CD4-positive, alpha-beta T cell (primary cell): ENCODE data around the gene RFX8. TPM values are rescaled to one million over a fixed set of nuclear protein-coding genes. Genes with fewer than 3 reads are reported as not detected.

Experiments used
- ATAC-seq: fragments of 200-7000 bp; cut with Tn5 transposase; one replicate; pipeline ENCODE4 v1.10.0; 2022; ENCODE audit warnings: mild to moderate bottlenecking; ENCODE audit not compliant: poor library complexity
- CTCF ChIA-PET: fragments of 350-600 bp; sonication (Branson Sonifier 250); formaldehyde crosslinking; loops from one replicate; lab custom pipeline; 2021; ENCODE audit warnings: antibody characterized with exemption, inconsistent platforms; lab: Charles Lee
- POLR2A ChIA-PET: fragments of 350-600 bp; sonication (Branson Sonifier 250); formaldehyde crosslinking; loops from one replicate; lab custom pipeline; 2021; ENCODE audit warnings: antibody characterized with exemption, inconsistent platforms; lab: Charles Lee
- DNase-seq, 14 experiments: peaks; one replicate each; pipeline ENCODE4 v3.0.0-alpha.2; 2013 to 2020; ENCODE audit warnings: mixed read lengths in 2 of 14
- H3K27ac ChIP-seq, 2 donors: one replicate each; pipeline versions ENCODE4 v1.5.1 to v1.7.0; 2013; ENCODE audit warnings: low read length in 2 of 2, low read depth in 1 of 2, mild to moderate bottlenecking in 1 of 2
- H3K27me3 ChIP-seq, 2 experiments: 1 replicate in 1 of 2; 2 replicates in 1 of 2; pipeline versions ENCODE4 v1.6.1 to v1.7.0; 2013; ENCODE audit warnings: low read length in 2 of 2, control low read depth in 1 of 2, mild to moderate bottlenecking in 1 of 2, moderate library complexity in 1 of 2; ENCODE audit not compliant: insufficient read depth in 2 of 2, control insufficient read depth in 1 of 2
- H3K36me3 ChIP-seq: one replicate; pipeline ENCODE4 v1.6.1; 2013; ENCODE audit warnings: low read length, control low read depth; ENCODE audit not compliant: insufficient read depth
- H3K4me1 ChIP-seq: one replicate; pipeline ENCODE4 v1.6.1; 2013; ENCODE audit warnings: low read length, control low read depth; ENCODE audit not compliant: insufficient read depth
- H3K4me3 ChIP-seq: one replicate; pipeline ENCODE4 v1.5.1; 2013; ENCODE audit warnings: mild to moderate bottlenecking, low read length, moderate library complexity
- H3K9me3 ChIP-seq, 2 experiments: 1 replicate in 1 of 2; 2 replicates in 1 of 2; pipeline versions ENCODE4 v1.6.1 to v1.7.0; 2013; ENCODE audit warnings: low read length in 2 of 2, mild to moderate bottlenecking in 2 of 2, control low read depth in 1 of 2, moderate library complexity in 1 of 2; ENCODE audit not compliant: control insufficient read depth in 1 of 2, insufficient read depth in 1 of 2
- H3K27ac Mint-ChIP-seq: one replicate; pipeline ENCODE4 v1.8.0; 2020; ENCODE audit warnings: mixed read lengths
- H3K27me3 Mint-ChIP-seq: one replicate; pipeline ENCODE4 v1.8.0; 2021; ENCODE audit warnings: mixed read lengths
- H3K36me3 Mint-ChIP-seq: one replicate; pipeline ENCODE4 v1.8.0; 2021; ENCODE audit warnings: low read depth, mixed read lengths
- H3K4me1 Mint-ChIP-seq: one replicate; pipeline ENCODE4 v1.8.0; 2021; ENCODE audit warnings: low read depth, mixed read lengths
- H3K4me3 Mint-ChIP-seq: one replicate; pipeline ENCODE4 v1.8.0; 2020; ENCODE audit warnings: mild to moderate bottlenecking, mixed read lengths
- H3K9me3 Mint-ChIP-seq: one replicate; pipeline ENCODE4 v1.8.0; 2020; ENCODE audit warnings: mixed read lengths
- CTCF ChIP-seq: fragments of 200-600 bp; IDR thresholded peaks from one replicate; pipeline ENCODE4 v1.8.0; 2022; ENCODE audit warnings: antibody characterized with exemption, mild to moderate bottlenecking
- intact Hi-C, 2 experiments: fragments of 100-400 bp; cut with DNase I in 1 of 2; cut with micrococcal nuclease in 1 of 2; formaldehyde crosslinking; loops; one replicate each; pipeline versions ENCODE4 v1.15.1 to v1.9.0; 2023 to 2025; cut with DNase I, micrococcal nuclease
- total RNA-seq, 174 experiments: library from RNA in 2 of 174; stranded (reverse) in 2 of 174; gene quantifications; one replicate each; pipeline ENCODE4 v1.2.3 and lab custom pipeline; 2021 to 2026

The RFX8 gene
- total RNA-seq, 2 experiments from 2014 or later, result 0.67 to 1.1 TPM

GRCh38 chr2:101486994-101487393, 12.1 kb upstream of the RFX8 start:
- H3K27ac ChIP-seq, result no peak overlapping the region
- no peaks in the 10 kb centered on the region for H3K36me3 ChIP-seq
- no peaks in the 10 kb centered on the region for H3K27me3 ChIP-seq
- H3K36me3 Mint-ChIP-seq, result no peaks in the 10 kb centered on the region
- H3K9me3 Mint-ChIP-seq, result peaks cover 3% of the 10 kb centered on the region
- H3K4me3 ChIP-seq, result no peak overlapping the region
- no peaks in the 10 kb centered on the region for H3K27me3 Mint-ChIP-seq
- peaks cover 29% of the 10 kb centered on the region for H3K4me1 Mint-ChIP-seq
- ATAC-seq, result no peak
- H3K4me3 Mint-ChIP-seq, result no peak overlapping the region
- no peak for TF ChIP-seq CTCF
- no peak for DNase-seq
- ChIA-PET CTCF (no interaction called here), POLR2A (interaction anchor here (0.8 to 2.2 kb wide), 9 partner anchors 8 to 324 kb away, joined by 3 to 7 read pairs (median 5); partner anchors contain the start of gene RFX8)
- peaks cover 0 to 4% of the 10 kb centered on the region in 2 experiments for H3K9me3 ChIP-seq
- peak overlapping the region; percentile 53 for H3K27ac Mint-ChIP-seq
- peaks cover 16% of the 10 kb centered on the region for H3K4me1 ChIP-seq
- intact Hi-C loops, result no loop called here

- no peaks in the 10 kb centered on the region for H3K36me3 ChIP-seq
- CTCF ChIA-PET, result no interaction called here
- POLR2A ChIA-PET, result interaction anchor here (0.8 to 2.2 kb wide), 8 partner anchors 9 to 325 kb away, joined by 3 to 7 read pairs (median 5); partner anchors contain the start of gene RFX8
- Mint-ChIP-seq H3K4me1 (peaks cover 29% of the 10 kb centered on the region), H3K36me3 (no peaks in the 10 kb centered on the region), H3K27me3 (no peaks in the 10 kb centered on the region), H3K27ac (peak overlapping the region; percentile 53), H3K4me3 (no peak overlapping the region), H3K9me3 (no peaks in the 10 kb centered on the region)
- H3K4me3 ChIP-seq, result no peak overlapping the region
- H3K27ac ChIP-seq, result no peak overlapping the region
- intact Hi-C loops, result no loop called here
- no peaks in the 10 kb centered on the region for H3K27me3 ChIP-seq
- H3K4me1 ChIP-seq, result peaks cover 16% of the 10 kb centered on the region
- TF ChIP-seq CTCF, result no peak
- peaks cover 0 to 4% of the 10 kb centered on the region in 2 experiments for H3K9me3 ChIP-seq
- ATAC-seq (no peak), DNase-seq (peak in 2 of 14 experiments; percentile 23 to 34)
Observed at GRCh38 chr2:101486258-101486701, 11.4 kb upstream of the RFX8 start.

GRCh38 chr2:101485856-101486255, 10.9 kb upstream of the RFX8 start:
- Histone ChIP-seq H3K36me3 (no peaks in the 10 kb centered on the region), H3K4me3 (no peak overlapping the region), H3K4me1 (peaks cover 16% of the 10 kb centered on the region), H3K9me3 (peaks cover 0 to 4% of the 10 kb centered on the region in 2 experiments), H3K27ac (no peak overlapping the region), H3K27me3 (no peaks in the 10 kb centered on the region)
- Mint-ChIP-seq H3K4me3 (no peak overlapping the region), H3K4me1 (peaks cover 29% of the 10 kb centered on the region), H3K27ac (peak overlapping the region; percentile 53), H3K27me3 (no peaks in the 10 kb centered on the region), H3K9me3 (no peaks in the 10 kb centered on the region), H3K36me3 (no peaks in the 10 kb centered on the region)
- POLR2A ChIA-PET, result interaction anchor here (0.9 to 2.2 kb wide), 4 partner anchors 13 to 326 kb away, joined by 3 to 7 read pairs (median 4); no protein-coding TSS in a partner anchor
- CTCF ChIA-PET, result no interaction called here
- no peak for ATAC-seq
- intact Hi-C loops, result no loop called here
- no peak for TF ChIP-seq CTCF
- DNase-seq, result no peak
